Thoracic aorta (tissue), 2 donors: ENCODE results near the gene M1AP. TPM values are rescaled to one million over a fixed set of nuclear protein-coding genes. Genes with fewer than 3 reads are reported as not detected.

Experiments
- ATAC-seq: fragments of 150-250 bp; one replicate; pipeline ENCODE4 v1.8.0; 2017; ENCODE audit warnings: low read depth; ENCODE audit not compliant: insufficient number of reproducible peaks, low FRiP score
- DNase-seq: peaks from one replicate; pipeline ENCODE4 v3.0.0-alpha.2; 2020; ENCODE audit warnings: low spot score
- H3K27ac ChIP-seq, 2 donors: fragments of 200-600 bp; sonication (generic); 1 replicate in 1 of 2; 2 replicates in 1 of 2; pipeline ENCODE4 v1.5.1; 2016; ENCODE audit warnings: mild to moderate bottlenecking in 2 of 2, moderate library complexity in 2 of 2
- H3K27me3 ChIP-seq: fragments of 200-600 bp; sonication (generic); replicated peaks from 2 replicates; pipeline ENCODE4 v1.6.0; 2016; ENCODE audit warnings: mild to moderate bottlenecking; ENCODE audit not compliant: insufficient read depth
- H3K36me3 ChIP-seq: fragments of 200-600 bp; sonication (generic); one replicate; pipeline ENCODE4 v1.5.1; 2016
- H3K4me1 ChIP-seq, 2 donors: fragments of 200-600 bp; sonication (generic); 1 replicate in 1 of 2; 2 replicates in 1 of 2; pipeline versions ENCODE4 v1.5.1 to v1.6.0; 2016; ENCODE audit warnings: low read depth in 2 of 2, mild to moderate bottlenecking in 1 of 2; ENCODE audit not compliant: control insufficient read depth in 1 of 2
- H3K4me3 ChIP-seq: fragments of 200-600 bp; sonication (generic); 2 replicates; pipeline ENCODE4 v1.5.1; 2016; ENCODE audit warnings: mild to moderate bottlenecking
- H3K9me3 ChIP-seq: fragments of 200-600 bp; sonication (generic); 2 replicates; pipeline ENCODE4 v1.5.1; 2016
- CTCF ChIP-seq: fragments of 200-600 bp; sonication (generic); IDR thresholded peaks from one replicate; pipeline ENCODE4 v1.5.1; 2019; ENCODE audit warnings: antibody characterized with exemption
- total RNA-seq, 2 donors: library from RNA; depleted of rRNA; stranded (reverse); fragments of >200 nt; gene quantifications; one replicate each; pipeline versions ENCODE4 v1.1.0 to v1.2.3, GENCODE V29; 2016

M1AP gene
- total RNA-seq, 2 donors from 2014 or later = 4.5 TPM; not detected in 1

GRCh38 chr2:74628538-74629105 is 19.5 kb downstream of the M1AP start:
- no peaks in the 10 kb centered on the region for H3K9me3 ChIP-seq
- H3K27ac ChIP-seq = no peak overlapping the region
- DNase-seq (no peak), ATAC-seq (no peak)
- no peaks in the 10 kb centered on the region for H3K27me3 ChIP-seq
- no peak overlapping the region for H3K4me3 ChIP-seq
- no peaks in the 10 kb centered on the region for H3K36me3 ChIP-seq
- no peak for TF ChIP-seq CTCF
- no peaks in the 10 kb centered on the region for H3K4me1 ChIP-seq

DNA sequence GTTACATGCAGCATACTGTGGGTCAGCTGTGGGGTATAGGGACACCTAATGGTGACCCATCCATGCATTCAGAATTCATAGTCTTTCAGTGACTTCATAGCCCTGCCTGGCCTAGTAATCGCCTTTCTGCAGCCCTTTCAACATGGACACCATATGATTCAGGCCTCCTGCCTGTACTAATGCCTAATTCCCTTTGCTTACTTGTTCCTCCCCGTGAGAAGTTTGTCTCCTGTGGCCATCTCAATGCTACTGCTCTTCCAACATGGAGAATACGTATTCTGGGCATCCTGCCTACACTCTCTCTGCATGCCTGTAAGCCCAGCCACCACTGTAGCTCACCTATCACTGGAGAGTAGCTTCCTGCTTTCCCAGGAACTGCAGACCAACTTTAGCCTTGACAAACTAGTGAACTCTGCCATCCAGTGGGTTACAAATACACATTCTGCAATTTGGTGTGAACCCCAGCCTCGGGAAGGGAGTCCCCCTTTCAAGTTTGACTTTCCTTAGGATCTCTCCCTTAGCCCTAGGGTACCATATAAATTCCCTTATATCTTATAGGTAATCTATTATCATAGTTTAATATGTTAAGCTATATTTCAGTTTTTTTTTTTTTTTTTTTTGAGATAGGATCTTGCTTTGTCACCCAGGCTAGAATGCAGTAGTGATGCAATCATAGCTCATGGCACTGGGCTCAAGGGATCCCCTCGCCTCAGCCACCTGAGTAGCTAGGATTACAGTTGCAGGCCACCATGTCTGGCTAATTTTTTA is 22.3 kb downstream of the M1AP start:
- H3K27me3 ChIP-seq = no peaks in the 10 kb centered on the region
- DNase-seq = no peak
- H3K4me3 ChIP-seq = no peak overlapping the region
- no peaks in the 10 kb centered on the region for H3K4me1 ChIP-seq
- no peak overlapping the region for H3K27ac ChIP-seq
- H3K36me3 ChIP-seq = no peaks in the 10 kb centered on the region
- ATAC-seq = no peak
- no peaks in the 10 kb centered on the region for H3K9me3 ChIP-seq
- TF ChIP-seq CTCF = no peak

DNA sequence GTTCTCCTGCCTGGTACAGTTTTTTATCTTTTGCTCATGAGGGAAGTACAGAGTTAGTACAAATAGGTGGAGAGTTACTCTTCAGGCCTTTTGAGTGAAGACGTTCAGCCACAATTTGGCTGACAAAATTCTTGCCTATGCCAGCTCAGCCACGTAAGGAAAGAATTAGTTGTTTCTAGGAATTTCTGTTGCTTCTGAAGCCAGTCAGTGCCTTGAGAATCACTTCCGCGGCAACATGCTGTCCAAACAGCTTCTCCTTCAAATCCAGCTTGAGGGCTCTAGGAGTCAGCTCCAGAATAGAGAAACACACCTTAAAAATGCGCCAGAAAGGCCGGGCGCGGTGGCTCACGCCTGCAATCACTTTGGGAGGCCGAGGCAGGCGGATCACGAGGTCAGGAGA is 27.5 kb downstream of the M1AP start:
- no peaks in the 10 kb centered on the region for H3K4me1 ChIP-seq
- no peak for ATAC-seq
- no peak overlapping the region for H3K4me3 ChIP-seq
- DNase-seq = no peak
- no peak overlapping the region for H3K27ac ChIP-seq
- H3K9me3 ChIP-seq = no peaks in the 10 kb centered on the region
- no peaks in the 10 kb centered on the region for H3K36me3 ChIP-seq
- no peaks in the 10 kb centered on the region for H3K27me3 ChIP-seq
- no peak for TF ChIP-seq CTCF

DNA sequence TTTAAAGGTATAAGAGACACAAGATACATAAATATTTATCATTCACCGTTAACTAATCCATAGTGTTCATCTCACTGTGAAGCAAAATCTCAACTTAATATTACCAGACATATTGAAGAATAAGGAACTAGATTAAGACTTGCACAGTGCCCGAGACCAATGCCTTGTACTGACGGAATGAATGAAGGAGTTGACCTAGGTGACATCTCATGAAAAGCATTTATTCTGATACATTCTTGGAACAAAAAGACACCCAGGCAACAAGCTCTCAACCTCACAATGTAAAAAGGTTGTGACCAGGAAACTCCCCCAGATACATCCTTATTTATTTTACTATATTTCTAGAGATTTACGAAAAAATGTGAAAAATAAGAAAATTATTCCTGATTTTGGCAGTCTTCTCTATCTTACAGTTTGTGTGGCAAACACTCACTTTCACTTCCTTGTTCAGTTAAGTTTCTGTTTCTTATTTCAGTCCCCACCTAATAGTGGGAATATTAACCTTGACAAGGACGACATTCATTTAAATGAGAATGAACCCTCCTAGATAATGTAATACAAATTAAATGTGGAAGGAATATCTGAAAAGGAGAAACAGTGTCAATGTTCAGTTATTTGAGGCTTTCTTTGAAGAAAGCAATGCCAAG is 28.4 kb downstream of the M1AP start:
- Histone ChIP-seq H3K4me1 (no peaks in the 10 kb centered on the region), H3K27me3 (no peaks in the 10 kb centered on the region), H3K27ac (no peak overlapping the region), H3K4me3 (no peak overlapping the region), H3K36me3 (no peaks in the 10 kb centered on the region), H3K9me3 (no peaks in the 10 kb centered on the region)
- no peak for TF ChIP-seq CTCF
- no peak for ATAC-seq
- DNase-seq = no peak

GRCh38 chr2:74618410-74619083 is 29.6 kb downstream of the M1AP start:
- TF ChIP-seq CTCF = no peak
- no peaks in the 10 kb centered on the region for H3K27me3 ChIP-seq
- H3K4me3 ChIP-seq = no peak overlapping the region
- no peak for ATAC-seq
- no peaks in the 10 kb centered on the region for H3K4me1 ChIP-seq
- H3K9me3 ChIP-seq = no peaks in the 10 kb centered on the region
- DNase-seq = no peak
- no peak overlapping the region for H3K27ac ChIP-seq
- H3K36me3 ChIP-seq = no peaks in the 10 kb centered on the region
